ENCODE data around the gene MYL11.

MYL11 gene

GRCh38 chr16:30381291-30382041 lies 6.9 kb downstream of the MYL11 start (continued):
- TF ChIP-seq ZNF600 (tag by site-specific recombination; IDR thresholded peaks at IDR 0.05) (peak; percentile 75), ZBTB48 (tag by site-specific recombination; IDR thresholded peaks at IDR 0.05) (peak; percentile 38; the same call in 1 of the 2 replicates), AEBP2 (tag by site-specific recombination; IDR thresholded peaks at IDR 0.05; ENCODE audit: borderline replicate concordance) (no peak), ZNF707 (tag by site-specific recombination; IDR thresholded peaks at IDR 0.05) (no peak), BCL11A (tag by site-specific recombination; IDR thresholded peaks at IDR 0.05; ENCODE audit: low read depth) (peak; percentile 98), IKZF3 (tag by site-specific recombination; IDR thresholded peaks at IDR 0.05) (0 out of 2 replicates have a peak, but pooled peaks have one; percentile 9), SP7 (tag by site-specific recombination; IDR thresholded peaks at IDR 0.05) (no peak), ZNF239 (tag by site-specific recombination; IDR thresholded peaks at IDR 0.05) (no peak), ZNF626 (tag by site-specific recombination; IDR thresholded peaks at IDR 0.05) (no peak), ZNF114 (tag by site-specific recombination; IDR thresholded peaks at IDR 0.05) (no peak), ZNF488 (tag by site-specific recombination; IDR thresholded peaks at IDR 0.05) (no peak), ZNF530 (tag by site-specific recombination; IDR thresholded peaks at IDR 0.05; ENCODE audit: low read depth) (no peak), KLF1 (tag by site-specific recombination; IDR thresholded peaks at IDR 0.05) (no peak), ZNF18 (tag by site-specific recombination; IDR thresholded peaks at IDR 0.05) (no peak), ZNF580 (tag by site-specific recombination; IDR thresholded peaks at IDR 0.05) (no peak), ZNF112 (tag by site-specific recombination; IDR thresholded peaks at IDR 0.05) (no peak), ZNF174 (tag by site-specific recombination; IDR thresholded peaks at IDR 0.05) (no peak), ZNF248 (tag by site-specific recombination; IDR thresholded peaks at IDR 0.05) (no peak), SCRT1 (tag by site-specific recombination; IDR thresholded peaks at IDR 0.05; ENCODE audit: borderline replicate concordance) (no peak), ZNF629 (tag by site-specific recombination; IDR thresholded peaks at IDR 0.05) (peak; percentile 50; the same call in 1 of the 2 replicates), ZNF341 (tag by site-specific recombination; IDR thresholded peaks at IDR 0.05; ENCODE audit: low read depth) (no peak), PRDM6 (tag by site-specific recombination; IDR thresholded peaks at IDR 0.05) (no peak), ZNF623 (tag by site-specific recombination; IDR thresholded peaks at IDR 0.05) (no peak), MZF1 (tag by site-specific recombination; IDR thresholded peaks at IDR 0.05; ENCODE audit: borderline replicate concordance) (no peak), ZNF394 (tag by site-specific recombination; IDR thresholded peaks at IDR 0.05; ENCODE audit: borderline replicate concordance) (no peak), ZNF843 (tag by site-specific recombination; IDR thresholded peaks at IDR 0.05) (no peak), ZNF776 (tag by site-specific recombination; IDR thresholded peaks at IDR 0.05; ENCODE audit: borderline replicate concordance) (no peak), ZNF704 (tag by site-specific recombination; IDR thresholded peaks at IDR 0.05) (no peak), WT1 (tag by site-specific recombination; IDR thresholded peaks at IDR 0.05) (no peak), ZNF362 (tag by site-specific recombination; IDR thresholded peaks at IDR 0.05) (no peak), ZBTB6 (tag by site-specific recombination; IDR thresholded peaks at IDR 0.05) (no peak)

Data from HEK293 (cell line).